ENCODE data around the gene CALHM5. TPM values are rescaled to one million over a fixed set of nuclear protein-coding genes. Genes with fewer than 3 reads are reported as not detected.

CALHM5 gene
- total RNA-seq, 3 donors from 2014 or later: 0.73 to 2.4 (median 1.6) TPM

DNA sequence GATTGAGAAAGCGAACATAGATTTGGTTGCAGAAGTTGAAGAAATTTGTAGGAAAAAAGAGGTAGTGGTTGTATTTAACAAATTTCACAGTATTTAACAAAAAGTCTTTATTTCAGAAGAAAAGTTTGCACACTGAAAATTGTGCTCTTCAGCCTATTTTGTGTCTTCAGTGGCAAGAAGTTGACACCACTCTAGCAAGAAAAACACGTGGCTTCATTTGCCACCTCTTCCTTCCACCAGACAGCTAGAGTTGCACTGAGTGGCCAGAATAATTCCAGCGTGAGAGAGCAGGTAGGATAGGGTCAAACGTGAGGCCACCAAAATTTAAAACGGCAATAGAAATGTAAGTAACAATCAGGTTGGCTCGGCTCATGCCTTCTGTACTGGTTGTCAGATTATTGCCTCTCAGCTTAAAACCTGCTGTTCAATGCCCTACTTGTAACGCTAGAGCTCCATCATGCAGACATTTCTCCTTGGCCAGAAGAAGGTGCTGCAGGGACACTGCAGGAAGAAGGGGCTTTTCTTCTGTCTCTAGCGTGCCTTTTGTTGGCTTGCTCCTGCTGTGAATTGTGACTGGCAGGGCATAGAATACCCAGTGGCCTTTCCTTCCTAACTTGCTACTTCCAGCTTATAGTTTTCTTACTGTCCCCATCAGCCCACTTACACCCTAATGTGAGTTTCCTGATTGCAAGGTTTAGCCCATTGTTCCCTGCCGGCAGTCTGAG lies 22.0 kb downstream of the CALHM5 start:
- Histone ChIP-seq H3K4me3 (no peak overlapping the region), H3K36me3 (no peaks in the 10 kb centered on the region), H3K4me1 (no peaks in the 10 kb centered on the region), H3K9me3 (no peaks in the 10 kb centered on the region), H3K27ac (no peak overlapping the region), H3K27me3 (no peaks in the 10 kb centered on the region)
- intact Hi-C loops (cut with DNase I; ENCODE audit: low total_unique reads): no loop called here
- DNase-seq (ENCODE audit: low spot score in 2 of 2): no peak
- TF ChIP-seq, protein P1, sequence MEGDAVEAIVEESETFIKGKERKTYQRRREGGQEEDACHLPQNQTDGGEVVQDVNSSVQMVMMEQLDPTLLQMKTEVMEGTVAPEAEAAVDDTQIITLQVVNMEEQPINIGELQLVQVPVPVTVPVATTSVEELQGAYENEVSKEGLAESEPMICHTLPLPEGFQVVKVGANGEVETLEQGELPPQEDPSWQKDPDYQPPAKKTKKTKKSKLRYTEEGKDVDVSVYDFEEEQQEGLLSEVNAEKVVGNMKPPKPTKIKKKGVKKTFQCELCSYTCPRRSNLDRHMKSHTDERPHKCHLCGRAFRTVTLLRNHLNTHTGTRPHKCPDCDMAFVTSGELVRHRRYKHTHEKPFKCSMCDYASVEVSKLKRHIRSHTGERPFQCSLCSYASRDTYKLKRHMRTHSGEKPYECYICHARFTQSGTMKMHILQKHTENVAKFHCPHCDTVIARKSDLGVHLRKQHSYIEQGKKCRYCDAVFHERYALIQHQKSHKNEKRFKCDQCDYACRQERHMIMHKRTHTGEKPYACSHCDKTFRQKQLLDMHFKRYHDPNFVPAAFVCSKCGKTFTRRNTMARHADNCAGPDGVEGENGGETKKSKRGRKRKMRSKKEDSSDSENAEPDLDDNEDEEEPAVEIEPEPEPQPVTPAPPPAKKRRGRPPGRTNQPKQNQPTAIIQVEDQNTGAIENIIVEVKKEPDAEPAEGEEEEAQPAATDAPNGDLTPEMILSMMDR (IDR thresholded peaks at IDR 0.05): no peak
- TF ChIP-seq POLR2AphosphoS5 (IDR thresholded peaks at IDR 0.05) (no peak), POLR2A (IDR thresholded peaks at IDR 0.05) (no peak)

DNA sequence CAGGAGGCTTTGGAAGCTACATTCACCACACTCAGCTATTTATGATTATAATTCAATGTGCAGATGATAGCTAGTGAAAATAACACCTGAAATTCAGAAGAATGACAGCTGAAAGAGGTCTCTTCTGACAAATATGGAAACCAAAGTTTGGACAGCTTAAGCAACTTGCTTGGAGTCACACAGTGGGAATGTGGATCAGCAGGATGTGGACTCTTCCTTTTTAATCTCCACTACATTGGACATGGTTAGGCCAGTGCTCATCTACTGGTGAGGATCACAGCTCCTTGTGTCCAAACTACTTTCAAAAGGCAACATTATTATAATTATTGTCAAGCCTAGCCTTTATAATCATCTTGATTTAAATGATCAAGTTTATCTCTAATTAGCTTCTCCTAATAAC lies 23.7 kb downstream of the CALHM5 start:
- H3K4me3 ChIP-seq: no peak overlapping the region
- H3K4me1 ChIP-seq: no peaks in the 10 kb centered on the region
- DNase-seq (ENCODE audit: low spot score in 2 of 2): no peak
- intact Hi-C loops (cut with DNase I; ENCODE audit: low total_unique reads): no loop called here
- H3K9me3 ChIP-seq: no peaks in the 10 kb centered on the region
- TF ChIP-seq POLR2AphosphoS5 (IDR thresholded peaks at IDR 0.05) (no peak), POLR2A (IDR thresholded peaks at IDR 0.05) (no peak)
- TF ChIP-seq, protein P1 (IDR thresholded peaks at IDR 0.05): no peak
- no peaks in the 10 kb centered on the region for H3K36me3 ChIP-seq
- no peaks in the 10 kb centered on the region for H3K27me3 ChIP-seq
- no peak overlapping the region for H3K27ac ChIP-seq

DNA sequence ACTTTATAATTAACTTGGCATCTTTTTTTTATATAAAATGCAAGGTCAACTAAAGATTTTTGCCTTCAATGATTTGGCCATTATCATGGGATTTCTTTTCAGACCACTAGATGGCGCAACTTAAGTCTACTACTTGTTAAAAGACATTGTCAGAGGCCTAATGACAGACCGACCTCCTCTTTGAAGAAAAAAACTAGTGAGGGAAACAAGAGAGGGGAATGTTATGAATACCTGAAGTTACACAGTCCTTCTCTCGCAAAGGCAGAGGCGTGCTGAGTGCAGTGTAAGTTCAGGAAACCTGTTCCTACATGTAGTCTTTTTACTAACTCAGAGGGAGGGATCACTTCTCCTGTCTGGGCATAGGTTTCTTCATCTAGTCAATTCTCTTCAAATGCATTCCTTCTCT lies 24.8 kb downstream of the CALHM5 start:
- H3K36me3 ChIP-seq: no peaks in the 10 kb centered on the region
- no peaks in the 10 kb centered on the region for H3K4me1 ChIP-seq
- H3K4me3 ChIP-seq: no peak overlapping the region
- no peak overlapping the region for H3K27ac ChIP-seq
- intact Hi-C loops (cut with DNase I; ENCODE audit: low total_unique reads): no loop called here
- H3K27me3 ChIP-seq: no peaks in the 10 kb centered on the region
- no peaks in the 10 kb centered on the region for H3K9me3 ChIP-seq
- DNase-seq (ENCODE audit: low spot score in 2 of 2): no peak
- TF ChIP-seq POLR2AphosphoS5 (IDR thresholded peaks at IDR 0.05): no peak
- TF ChIP-seq, protein P1 (IDR thresholded peaks at IDR 0.05): peak in 2 of 3 donors; percentile 50 to 65

DNA sequence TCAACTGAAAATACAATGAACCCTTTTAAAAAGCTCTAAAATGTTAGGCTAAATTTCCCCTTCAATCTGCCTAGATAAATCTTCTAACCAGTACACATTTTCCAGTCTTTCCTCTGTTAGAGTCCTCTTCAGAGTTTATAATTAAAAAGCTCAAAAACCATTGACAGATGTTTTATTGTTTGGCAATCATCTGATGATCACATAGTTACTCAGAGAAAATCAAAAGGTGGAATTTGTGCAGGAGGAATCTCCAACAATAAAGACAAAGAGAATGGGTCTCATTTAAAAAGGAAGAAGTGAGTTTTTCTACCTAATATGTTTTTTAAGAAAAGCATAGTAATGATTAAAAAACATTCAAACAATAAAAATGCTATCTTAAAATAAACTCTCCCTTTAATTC lies 31.0 kb downstream of the CALHM5 start:
- TF ChIP-seq, protein P1 (IDR thresholded peaks at IDR 0.05): no peak
- no peak for TF ChIP-seq POLR2A (IDR thresholded peaks at IDR 0.05)
- TF ChIP-seq POLR2AphosphoS5 (IDR thresholded peaks at IDR 0.05): no peak
- H3K36me3 ChIP-seq: no peaks in the 10 kb centered on the region
- no peaks in the 10 kb centered on the region for H3K4me1 ChIP-seq
- DNase-seq (ENCODE audit: low spot score in 2 of 2): no peak
- H3K4me3 ChIP-seq: no peak overlapping the region
- intact Hi-C loops (cut with DNase I; ENCODE audit: low total_unique reads): no loop called here
- no peak overlapping the region for H3K27ac ChIP-seq
- H3K27me3 ChIP-seq: no peaks in the 10 kb centered on the region
- no peaks in the 10 kb centered on the region for H3K9me3 ChIP-seq

DNA sequence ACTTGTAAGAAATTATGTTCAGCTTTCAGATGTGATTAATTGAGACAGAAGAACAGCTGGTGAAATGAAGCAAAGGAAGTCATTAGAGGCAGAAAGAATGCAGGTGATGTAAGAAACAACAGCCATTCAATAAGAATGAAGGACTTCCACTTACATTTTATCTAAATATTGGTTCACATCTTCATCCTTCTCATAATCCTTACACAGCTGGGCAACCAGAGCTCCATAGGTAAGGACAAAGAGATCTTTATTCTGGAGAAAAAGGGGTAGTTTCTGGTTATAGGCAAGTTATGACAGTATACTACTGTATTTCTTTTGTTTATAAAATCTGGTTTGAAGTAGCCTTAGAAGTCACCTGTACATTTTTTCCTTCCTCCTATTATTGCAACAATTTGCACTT lies 31.7 kb downstream of the CALHM5 start:
- TF ChIP-seq, protein P1 (IDR thresholded peaks at IDR 0.05): no peak
- TF ChIP-seq POLR2AphosphoS5 (IDR thresholded peaks at IDR 0.05) (no peak), POLR2A (IDR thresholded peaks at IDR 0.05) (no peak)
- H3K36me3 ChIP-seq: no peaks in the 10 kb centered on the region
- intact Hi-C loops (cut with DNase I; ENCODE audit: low total_unique reads): no loop called here
- H3K27me3 ChIP-seq: no peaks in the 10 kb centered on the region
- no peaks in the 10 kb centered on the region for H3K9me3 ChIP-seq
- no peaks in the 10 kb centered on the region for H3K4me1 ChIP-seq
- H3K4me3 ChIP-seq: no peak overlapping the region
- H3K27ac ChIP-seq: no peak overlapping the region
- no peak for DNase-seq (ENCODE audit: low spot score in 2 of 2)
